HepG2 (cell line): ENCODE measurements around the gene SULT6B1. TPM values are rescaled to one million over a fixed set of nuclear protein-coding genes. Genes with fewer than 3 reads are reported as not detected.

Source experiments
- NONO ChIP-seq, 2 experiments: fragments of 450-650 bp in 1 of 2; sonication (generic) in 1 of 2; formaldehyde crosslinking in 1 of 2; IDR thresholded peaks in 1 of 2; conservative IDR thresholded peaks in 1 of 2; 2 replicates each; pipeline versions ENCODE4 v1.6.1 to v1.8.0; 2017 to 2022; ENCODE audit warnings: mild to moderate bottlenecking in 1 of 2, missing genetic modification reagents in 1 of 2, moderate library complexity in 1 of 2
- PHF20 ChIP-seq: sonication (generic); formaldehyde crosslinking; IDR thresholded peaks from 2 replicates; pipeline ENCODE4 v1.5.0; 2020; ENCODE audit warnings: mild to moderate bottlenecking, missing genetic modification reagents
- REL ChIP-seq: sonication (generic); formaldehyde crosslinking; conservative IDR thresholded peaks from 2 replicates; pipeline ENCODE4 v1.8.0; 2022; ENCODE audit warnings: mild to moderate bottlenecking, missing genetic modification reagents, moderate library complexity
- ZBTB39 ChIP-seq: sonication (generic); formaldehyde crosslinking; IDR thresholded peaks from 2 replicates; pipeline ENCODE4 v1.5.0; 2020; ENCODE audit warnings: missing genetic modification reagents
- ZHX2 ChIP-seq, 2 experiments: sonication (generic) in 1 of 2; formaldehyde crosslinking in 1 of 2; IDR thresholded peaks; 2 replicates each; pipeline versions ENCODE4 v1.6.1 to v1.9.0; 2014 to 2022; ENCODE audit warnings: antibody characterized with exemption in 1 of 2, borderline replicate concordance in 1 of 2, inconsistent platforms in 1 of 2, low read depth in 1 of 2, missing genetic modification reagents in 1 of 2
- ZNF143 ChIP-seq: sonication (generic); formaldehyde crosslinking; IDR thresholded peaks from 2 replicates; pipeline ENCODE4 v1.4.0; 2020; ENCODE audit warnings: missing genetic modification reagents
- ZSCAN12 ChIP-seq: sonication (generic); formaldehyde crosslinking; IDR thresholded peaks from 2 replicates; pipeline ENCODE4 v1.9.0; 2021; ENCODE audit warnings: mild to moderate bottlenecking, missing genetic modification reagents
- polyA plus RNA-seq, 8 experiments: library from polyadenylated mRNA; depleted of rRNA in 3 of 8; stranded (reverse) in 7 of 8; unstranded in 1 of 8; fragments of >200 nt; fragmentation: Illumina TruSeq in 4 of 8; extraction: Trizol in 4 of 8; gene quantifications; 2 replicates each; pipeline versions ENCODE4 v1.2.1 to v1.2.3, GENCODE V29; 2011 to 2016; ENCODE audit warnings: low read depth in 4 of 8, missing spikeins in 1 of 8, mixed read lengths in 1 of 8; ENCODE audit not compliant: insufficient read depth in 1 of 8
- total RNA-seq, 5 experiments: library from RNA; depleted of rRNA; stranded (reverse); fragments of >200 nt; fragmentation: Illumina TruSeq; extraction: Trizol; gene quantifications; 2 replicates each; pipeline ENCODE4 v1.2.3, GENCODE V29; 2016; ENCODE audit warnings: low read depth in 1 of 5
- TF ChIP-seq, protein P1 (sequence below): IDR thresholded peaks from 2 replicates; pipeline ENCODE4 v1.6.1; 2016; ENCODE audit warnings: low read depth, borderline replicate concordance
- TF ChIP-seq, protein P2 (sequence below): sonication (generic); formaldehyde crosslinking; IDR thresholded peaks from one replicate; pipeline ENCODE4 v1.5.1; 2020; ENCODE audit warnings: mild to moderate bottlenecking, missing genetic modification reagents; ENCODE audit errors: not compliant biosample characterization

SULT6B1 gene
- total and polyA plus RNA-seq, 2 of the 13 experiments (the other 11 are each of a cell fraction or from before 2014, with no cell fraction given): not detected

GRCh38 chr2:37231241-37232130 lies 43.0 kb upstream of the SULT6B1 start, which contains the start of the genes CEBPZ and NDUFAF7 (continued):
- TF ChIP-seq REL (CRISPR knock-in tag) (0 out of 2 replicates have a peak, but pooled peaks have one; percentile 33), PHF20 (peak; percentile 94), ZBTB39 (CRISPR knock-in tag) (no peak), NONO (IDR thresholded peaks at IDR 0.05) (no peak), NONO (CRISPR knock-in tag; conservative IDR thresholded peaks at IDR 0.05) (no peak; the same call in 1 of the 2 replicates), ZHX2 (IDR thresholded peaks at IDR 0.05; ENCODE audit: low read depth) (peak; percentile 96), ZHX2 (CRISPR knock-in tag; IDR thresholded peaks at IDR 0.05; ENCODE audit: borderline replicate concordance) (peak; percentile 84), ZSCAN12 (CRISPR knock-in tag) (no peak; the same call in 1 of the 2 replicates), ZNF143 (CRISPR knock-in tag) (peak; percentile 49; the same call in 1 of the 2 replicates)
- TF ChIP-seq, protein P1, sequence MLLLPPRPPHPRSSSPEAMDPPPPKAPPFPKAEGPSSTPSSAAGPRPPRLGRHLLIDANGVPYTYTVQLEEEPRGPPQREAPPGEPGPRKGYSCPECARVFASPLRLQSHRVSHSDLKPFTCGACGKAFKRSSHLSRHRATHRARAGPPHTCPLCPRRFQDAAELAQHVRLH (CRISPR knock-in tag): peak; percentile 94
- TF ChIP-seq, protein P2, sequence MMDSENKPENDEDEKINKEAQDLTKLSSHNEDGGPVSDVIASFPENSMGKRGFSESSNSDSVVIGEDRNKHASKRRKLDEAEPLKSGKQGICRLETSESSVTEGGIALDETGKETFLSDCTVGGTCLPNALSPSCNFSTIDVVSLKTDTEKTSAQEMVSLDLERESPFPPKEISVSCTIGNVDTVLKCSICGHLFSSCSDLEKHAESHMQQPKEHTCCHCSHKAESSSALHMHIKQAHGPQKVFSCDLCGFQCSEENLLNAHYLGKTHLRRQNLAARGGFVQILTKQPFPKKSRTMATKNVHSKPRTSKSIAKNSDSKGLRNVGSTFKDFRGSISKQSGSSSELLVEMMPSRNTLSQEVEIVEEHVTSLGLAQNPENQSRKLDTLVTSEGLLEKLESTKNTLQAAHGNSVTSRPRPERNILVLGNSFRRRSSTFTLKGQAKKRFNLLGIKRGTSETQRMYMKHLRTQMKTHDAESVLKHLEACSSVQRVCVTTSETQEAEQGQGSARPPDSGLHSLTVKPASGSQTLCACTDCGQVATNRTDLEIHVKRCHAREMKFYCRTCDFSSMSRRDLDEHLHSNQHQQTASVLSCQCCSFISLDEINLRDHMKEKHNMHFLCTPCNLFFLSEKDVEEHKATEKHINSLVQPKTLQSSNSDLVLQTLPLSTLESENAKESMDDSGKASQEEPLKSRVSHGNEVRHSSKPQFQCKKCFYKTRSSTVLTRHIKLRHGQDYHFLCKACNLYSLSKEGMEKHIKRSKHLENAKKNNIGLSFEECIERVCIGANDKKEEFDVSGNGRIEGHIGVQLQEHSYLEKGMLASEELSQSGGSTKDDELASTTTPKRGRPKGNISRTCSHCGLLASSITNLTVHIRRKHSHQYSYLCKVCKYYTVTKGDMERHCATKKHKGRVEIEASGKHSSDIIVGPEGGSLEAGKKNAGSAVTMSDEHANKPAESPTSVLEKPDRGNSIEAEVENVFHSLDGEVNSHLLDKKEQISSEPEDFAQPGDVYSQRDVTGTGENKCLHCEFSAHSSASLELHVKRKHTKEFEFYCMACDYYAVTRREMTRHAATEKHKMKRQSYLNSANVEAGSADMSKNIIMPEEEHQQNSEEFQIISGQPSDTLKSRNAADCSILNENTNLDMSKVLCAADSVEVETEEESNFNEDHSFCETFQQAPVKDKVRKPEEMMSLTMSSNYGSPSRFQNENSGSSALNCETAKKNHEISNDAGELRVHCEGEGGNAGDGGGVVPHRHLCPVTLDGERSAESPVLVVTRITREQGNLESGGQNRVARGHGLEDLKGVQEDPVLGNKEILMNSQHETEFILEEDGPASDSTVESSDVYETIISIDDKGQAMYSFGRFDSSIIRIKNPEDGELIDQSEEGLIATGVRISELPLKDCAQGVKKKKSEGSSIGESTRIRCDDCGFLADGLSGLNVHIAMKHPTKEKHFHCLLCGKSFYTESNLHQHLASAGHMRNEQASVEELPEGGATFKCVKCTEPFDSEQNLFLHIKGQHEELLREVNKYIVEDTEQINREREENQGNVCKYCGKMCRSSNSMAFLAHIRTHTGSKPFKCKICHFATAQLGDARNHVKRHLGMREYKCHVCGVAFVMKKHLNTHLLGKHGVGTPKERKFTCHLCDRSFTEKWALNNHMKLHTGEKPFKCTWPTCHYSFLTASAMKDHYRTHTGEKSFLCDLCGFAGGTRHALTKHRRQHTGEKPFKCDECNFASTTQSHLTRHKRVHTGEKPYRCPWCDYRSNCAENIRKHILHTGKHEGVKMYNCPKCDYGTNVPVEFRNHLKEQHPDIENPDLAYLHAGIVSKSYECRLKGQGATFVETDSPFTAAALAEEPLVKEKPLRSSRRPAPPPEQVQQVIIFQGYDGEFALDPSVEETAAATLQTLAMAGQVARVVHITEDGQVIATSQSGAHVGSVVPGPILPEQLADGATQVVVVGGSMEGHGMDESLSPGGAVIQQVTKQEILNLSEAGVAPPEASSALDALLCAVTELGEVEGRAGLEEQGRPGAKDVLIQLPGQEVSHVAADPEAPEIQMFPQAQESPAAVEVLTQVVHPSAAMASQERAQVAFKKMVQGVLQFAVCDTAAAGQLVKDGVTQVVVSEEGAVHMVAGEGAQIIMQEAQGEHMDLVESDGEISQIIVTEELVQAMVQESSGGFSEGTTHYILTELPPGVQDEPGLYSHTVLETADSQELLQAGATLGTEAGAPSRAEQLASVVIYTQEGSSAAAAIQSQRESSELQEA (CRISPR knock-in tag): peak; percentile 94
